HFFc6 (cell line): ENCODE measurements around the gene MARCKSL1. TPM values are rescaled to one million over a fixed set of nuclear protein-coding genes. Genes with fewer than 3 reads are reported as not detected.

Experiments
- DNase-seq: peaks from one replicate; pipeline ENCODE4 v3.0.0-alpha.2; 2018
- H3K27ac Mint-ChIP-seq: 2 replicates; pipeline ENCODE4 v1.8.0; 2020; ENCODE audit warnings: mild to moderate bottlenecking, mixed read lengths
- H3K27me3 Mint-ChIP-seq: 2 replicates; pipeline ENCODE4 v1.8.0; 2021; ENCODE audit warnings: mild to moderate bottlenecking, moderate library complexity, mixed read lengths; ENCODE audit not compliant: insufficient read depth
- H3K36me3 Mint-ChIP-seq: 2 replicates; pipeline ENCODE4 v1.8.0; 2021; ENCODE audit warnings: low read depth, mixed read lengths
- H3K4me1 Mint-ChIP-seq: 2 replicates; pipeline ENCODE4 v1.8.0; 2020; ENCODE audit warnings: low read depth, mixed read lengths
- H3K4me3 Mint-ChIP-seq: 2 replicates; pipeline ENCODE4 v1.8.0; 2020; ENCODE audit warnings: mild to moderate bottlenecking, moderate library complexity, mixed read lengths
- H3K9me3 Mint-ChIP-seq: 2 replicates; pipeline ENCODE4 v1.8.0; 2020; ENCODE audit warnings: mild to moderate bottlenecking, mixed read lengths
- CTCF ChIP-seq: fragments of 200-600 bp; sonication (generic); IDR thresholded peaks from 2 replicates; pipeline ENCODE4 v1.5.0; 2021; ENCODE audit warnings: antibody characterized with exemption, mild to moderate bottlenecking
- total RNA-seq, 6 experiments: library from RNA; stranded (reverse); fragmentation: NEBNext Ultra II Directional; extraction: Animal tissue kit (Norgen Biotek cat#: 25700); gene quantifications; 2 replicates in 1 of 6; 3 replicates in 5 of 6; pipeline ENCODE4 v1.2.3, GENCODE V29; 2021

Gene MARCKSL1
- total RNA-seq, 6 experiments from 2014 or later: 7.8 to 12.8 (median 11.4) TPM

- no peak for TF ChIP-seq CTCF
- H3K4me1 Mint-ChIP-seq: peaks cover 32% of the 10 kb centered on the region
- H3K27me3 Mint-ChIP-seq: peaks cover 4% of the 10 kb centered on the region
- DNase-seq: no peak
- H3K4me3 Mint-ChIP-seq: no peak overlapping the region
- H3K27ac Mint-ChIP-seq: no peak overlapping the region
- no peaks in the 10 kb centered on the region for H3K9me3 Mint-ChIP-seq
- H3K36me3 Mint-ChIP-seq: peaks cover 9% of the 10 kb centered on the region; the same call in 1 of the 2 replicates
These were observed 571 bp downstream of the MARCKSL1 start for GRCh38 chr1:32335535-32335789.

DNA sequence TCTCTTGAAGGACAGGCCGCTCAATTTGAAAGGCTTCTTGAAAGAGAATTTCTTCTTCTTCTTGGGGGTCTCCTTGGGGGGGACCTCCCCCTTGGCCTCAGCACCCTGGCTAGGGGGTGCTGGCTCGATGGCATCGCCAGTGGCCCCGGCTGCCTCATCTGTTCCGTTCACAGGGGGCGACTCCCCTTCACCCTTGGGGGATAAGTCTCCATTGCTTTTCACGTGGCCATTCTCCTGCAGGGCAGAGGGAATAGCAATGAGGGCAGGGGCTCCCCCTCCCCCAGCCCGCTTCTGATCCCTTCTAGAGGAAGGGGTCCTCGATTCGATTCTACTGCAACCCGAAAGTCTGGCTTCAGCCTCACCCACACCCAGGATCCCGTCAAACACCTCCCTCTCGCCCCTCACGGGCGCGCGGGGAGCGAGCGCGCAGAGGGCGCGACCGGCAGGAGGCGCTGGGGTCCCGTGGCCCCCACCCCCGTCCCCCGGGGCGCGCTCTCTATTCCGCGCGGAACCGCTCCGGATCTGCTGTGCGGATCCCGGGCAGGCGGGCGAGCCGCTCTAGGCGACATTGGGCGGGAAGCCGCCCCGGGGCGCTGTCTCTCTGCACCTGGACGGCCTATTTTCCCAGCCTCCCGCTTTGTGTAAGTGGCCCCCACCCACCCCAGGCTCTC is 1.0 kb downstream of the MARCKSL1 start:
- TF ChIP-seq CTCF: peak; percentile 80
- H3K36me3 Mint-ChIP-seq: peaks cover 11% of the 10 kb centered on the region; the same call in 1 of the 2 replicates
- H3K9me3 Mint-ChIP-seq: no peaks in the 10 kb centered on the region
- peak overlapping the region; percentile 83 for H3K4me3 Mint-ChIP-seq
- peaks cover 31% of the 10 kb centered on the region for H3K4me1 Mint-ChIP-seq
- H3K27ac Mint-ChIP-seq: no peak overlapping the region
- H3K27me3 Mint-ChIP-seq: peaks cover 4% of the 10 kb centered on the region
- no peak for DNase-seq

DNA sequence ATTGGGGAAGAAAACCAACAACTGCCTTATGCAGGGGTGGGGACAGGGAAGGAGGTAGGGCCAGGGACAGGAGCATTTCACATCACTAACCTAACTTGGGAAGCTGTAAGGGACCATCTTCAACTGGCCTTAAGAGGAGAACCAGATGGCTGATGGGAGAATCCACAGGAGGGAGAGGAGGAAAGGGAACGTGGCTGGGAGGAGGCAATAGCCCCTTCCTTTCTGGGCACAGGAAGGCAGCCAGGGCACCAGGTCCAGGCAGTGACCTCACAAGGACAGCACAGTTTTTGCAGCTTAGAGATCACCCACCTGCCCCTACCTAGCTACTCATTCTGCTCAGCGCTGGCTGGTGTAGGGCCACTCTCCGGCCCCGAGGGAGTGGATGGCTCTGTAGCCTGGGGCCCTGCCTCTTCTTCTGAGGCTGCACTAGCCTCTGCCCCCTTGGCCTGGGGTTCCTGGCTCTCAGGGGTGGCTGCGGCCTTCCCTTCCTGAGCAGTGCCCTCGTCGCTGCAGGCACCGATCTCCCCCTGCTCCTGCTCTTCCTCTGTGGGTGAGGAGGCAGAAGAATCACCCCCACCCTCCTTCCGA is 1.7 kb downstream of the MARCKSL1 start:
- H3K4me1 Mint-ChIP-seq: peaks cover 25% of the 10 kb centered on the region
- no peaks in the 10 kb centered on the region for H3K9me3 Mint-ChIP-seq
- TF ChIP-seq CTCF: no peak
- H3K4me3 Mint-ChIP-seq: peak overlapping the region; percentile 39; the same call in 1 of the 2 replicates
- peaks cover 3% of the 10 kb centered on the region for H3K27me3 Mint-ChIP-seq
- H3K36me3 Mint-ChIP-seq: peaks cover 17% of the 10 kb centered on the region; the same call in 1 of the 2 replicates
- no peak for DNase-seq
- H3K27ac Mint-ChIP-seq: no peak overlapping the region; the same call in 1 of the 2 replicates

DNA sequence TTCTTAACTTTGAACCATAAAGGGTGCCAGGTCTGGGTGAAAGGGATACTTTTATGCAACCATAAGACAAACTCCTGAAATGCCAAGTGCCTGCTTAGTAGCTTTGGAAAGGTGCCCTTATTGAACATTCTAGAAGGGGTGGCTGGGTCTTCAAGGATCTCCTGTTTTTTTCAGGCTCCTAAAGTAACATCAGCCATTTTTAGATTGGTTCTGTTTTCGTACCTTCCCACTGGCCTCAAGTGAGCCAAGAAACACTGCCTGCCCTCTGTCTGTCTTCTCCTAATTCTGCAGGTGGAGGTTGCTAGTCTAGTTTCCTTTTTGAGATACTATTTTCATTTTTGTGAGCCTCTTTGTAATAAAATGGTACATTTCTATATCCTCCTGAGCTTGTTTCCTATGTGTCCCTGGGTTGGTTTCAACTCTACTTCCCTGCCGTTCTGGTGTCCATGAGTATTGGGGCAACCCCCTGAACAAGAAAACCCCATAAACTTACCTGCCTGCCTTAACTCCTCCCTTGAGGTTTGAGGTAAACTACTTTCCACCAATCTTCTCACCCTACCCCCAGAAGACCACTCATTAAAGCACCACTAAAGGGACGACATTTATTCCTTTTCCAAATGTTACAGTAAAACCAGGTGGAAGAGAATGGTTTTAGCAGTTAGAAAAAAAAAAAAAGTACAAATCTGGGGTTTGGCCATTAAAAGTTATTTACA is 2.6 kb downstream of the MARCKSL1 start:
- Mint-ChIP-seq H3K27me3 (peaks cover 3% of the 10 kb centered on the region), H3K27ac (no peak overlapping the region), H3K4me1 (peaks cover 17% of the 10 kb centered on the region), H3K36me3 (peaks cover 18% of the 10 kb centered on the region; the same call in 1 of the 2 replicates), H3K9me3 (no peaks in the 10 kb centered on the region), H3K4me3 (no peak overlapping the region)
- DNase-seq: no peak
- no peak for TF ChIP-seq CTCF

GRCh38 chr1:32332290-32333079 is 3.5 kb downstream of the MARCKSL1 start:
- Mint-ChIP-seq H3K4me1 (peaks cover 13% of the 10 kb centered on the region), H3K27ac (no peak overlapping the region), H3K9me3 (no peaks in the 10 kb centered on the region), H3K27me3 (peaks cover 3% of the 10 kb centered on the region), H3K36me3 (peaks cover 23% of the 10 kb centered on the region; the same call in 1 of the 2 replicates), H3K4me3 (no peak overlapping the region)
- TF ChIP-seq CTCF: no peak
- DNase-seq: no peak
